GM21529 (cell line): ENCODE results near the gene PIAS4.
"Not testable (repeated sequence)": the region's sequence is repeated elsewhere in the genome, so short reads cannot be mapped to it uniquely, and the experiment has no call there.

Experiments
- ATAC-seq: cut with Tn5 transposase; IDR thresholded peaks from one replicate; pipeline ENCODE4 v1.9.1; 2021; ENCODE audit not compliant: unreplicated experiment

The PIAS4 gene

GRCh38 chr19:4007021-4007835 lies at the start of gene PIAS4:
TSS of gene PIAS4 (plus strand) at chr19:4007736. CDS start at chr19:4007761, 25 bp downstream.
- peak; percentile 71 for ATAC-seq

- no peak for ATAC-seq
Measured at GRCh38 chr19:3958836-3959765, 48.4 kb upstream of the PIAS4 start.

GRCh38 chr19:3959766-3960131 lies 47.8 kb upstream of the PIAS4 start:
- no peak for ATAC-seq

GRCh38 chr19:3961007-3961406 lies 46.5 kb upstream of the PIAS4 start:
- no peak for ATAC-seq

- no peak for ATAC-seq
Measured at GRCh38 chr19:3963458-3964255, 43.9 kb upstream of the PIAS4 start.

- no peak for ATAC-seq
Measured at GRCh38 chr19:3964256-3965194, 43.0 kb upstream of the PIAS4 start.

- ATAC-seq = no peak
Measured at GRCh38 chr19:3966051-3967017, 41.2 kb upstream of the PIAS4 start.

GRCh38 chr19:3967983-3968382 lies 39.6 kb upstream of the PIAS4 start:
- ATAC-seq = not testable (repeated sequence)

- ATAC-seq = no peak
Measured at GRCh38 chr19:3968556-3969434, 38.7 kb upstream of the PIAS4 start.

- ATAC-seq = no peak
Measured at GRCh38 chr19:3969435-3970312, 37.9 kb upstream of the PIAS4 start.

- ATAC-seq = no peak
Measured at GRCh38 chr19:3970313-3970807, 37.2 kb upstream of the PIAS4 start.

GRCh38 chr19:3970808-3971598 lies 36.5 kb upstream of the PIAS4 start, which contains the start of gene DAPK3:
TSS of gene DAPK3 (minus strand) at chr19:3971099. CDS start at chr19:3969735, 1,364 bp downstream.
- ATAC-seq = peak; percentile 91

GRCh38 chr19:3975144-3975543 lies 32.4 kb upstream of the PIAS4 start:
- no peak for ATAC-seq

GRCh38 chr19:3975637-3976087 lies 31.9 kb upstream of the PIAS4 start:
- no peak for ATAC-seq

- ATAC-seq = no peak
Measured at GRCh38 chr19:3976495-3977241, 30.9 kb upstream of the PIAS4 start.
